ENCODE data around the gene AGO1.

DNA sequence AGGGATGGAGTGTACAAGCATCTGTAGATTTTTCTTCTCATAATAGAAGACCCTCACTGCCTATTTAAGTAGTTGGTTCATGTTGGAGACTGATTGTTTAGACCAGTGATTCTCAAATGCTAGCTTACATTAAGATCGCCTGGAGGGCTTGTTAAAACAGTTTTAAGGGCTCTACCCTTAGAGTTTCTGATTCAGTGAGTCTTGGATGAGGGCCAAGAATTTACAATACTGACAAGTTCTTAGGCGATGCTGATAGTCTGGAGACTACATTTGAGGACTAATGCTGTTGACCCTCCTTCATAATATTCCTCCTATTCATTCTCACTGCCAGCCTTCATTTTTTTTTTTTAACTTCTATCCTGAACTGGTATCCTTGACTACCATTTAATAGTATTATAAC is 32.7 kb downstream of the AGO1 start:
- TF ChIP-seq, protein P1, sequence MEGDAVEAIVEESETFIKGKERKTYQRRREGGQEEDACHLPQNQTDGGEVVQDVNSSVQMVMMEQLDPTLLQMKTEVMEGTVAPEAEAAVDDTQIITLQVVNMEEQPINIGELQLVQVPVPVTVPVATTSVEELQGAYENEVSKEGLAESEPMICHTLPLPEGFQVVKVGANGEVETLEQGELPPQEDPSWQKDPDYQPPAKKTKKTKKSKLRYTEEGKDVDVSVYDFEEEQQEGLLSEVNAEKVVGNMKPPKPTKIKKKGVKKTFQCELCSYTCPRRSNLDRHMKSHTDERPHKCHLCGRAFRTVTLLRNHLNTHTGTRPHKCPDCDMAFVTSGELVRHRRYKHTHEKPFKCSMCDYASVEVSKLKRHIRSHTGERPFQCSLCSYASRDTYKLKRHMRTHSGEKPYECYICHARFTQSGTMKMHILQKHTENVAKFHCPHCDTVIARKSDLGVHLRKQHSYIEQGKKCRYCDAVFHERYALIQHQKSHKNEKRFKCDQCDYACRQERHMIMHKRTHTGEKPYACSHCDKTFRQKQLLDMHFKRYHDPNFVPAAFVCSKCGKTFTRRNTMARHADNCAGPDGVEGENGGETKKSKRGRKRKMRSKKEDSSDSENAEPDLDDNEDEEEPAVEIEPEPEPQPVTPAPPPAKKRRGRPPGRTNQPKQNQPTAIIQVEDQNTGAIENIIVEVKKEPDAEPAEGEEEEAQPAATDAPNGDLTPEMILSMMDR (IDR thresholded peaks at IDR 0.05), result no peak
- no peak for TF ChIP-seq POLR2A (IDR thresholded peaks at IDR 0.05)
